GM13976 (cell line): ENCODE results near the gene ADK.

Experiments used
- DNase-seq: peaks from one replicate; pipeline ENCODE4 v3.0.0; 2012; ENCODE audit warnings: low spot score
- in situ Hi-C: fragments of 300-500 bp; cut with MboI; formaldehyde crosslinking; loops from one replicate; pipeline ENCODE4 v1.12.0; 2022; ENCODE audit warnings: low sequenced_read_pairs, mixed read lengths, inconsistent platforms; ENCODE audit not compliant: unreplicated experiment
- TF ChIP-seq, protein P1 (sequence below): IDR thresholded peaks from 2 replicates; pipeline ENCODE4 v1.5.1; 2012; ENCODE audit warnings: borderline replicate concordance, mild to moderate bottlenecking; ENCODE audit not compliant: insufficient read depth; ENCODE audit errors: extremely low read depth, missing control alignments, control extremely low read depth

Gene ADK

DNA sequence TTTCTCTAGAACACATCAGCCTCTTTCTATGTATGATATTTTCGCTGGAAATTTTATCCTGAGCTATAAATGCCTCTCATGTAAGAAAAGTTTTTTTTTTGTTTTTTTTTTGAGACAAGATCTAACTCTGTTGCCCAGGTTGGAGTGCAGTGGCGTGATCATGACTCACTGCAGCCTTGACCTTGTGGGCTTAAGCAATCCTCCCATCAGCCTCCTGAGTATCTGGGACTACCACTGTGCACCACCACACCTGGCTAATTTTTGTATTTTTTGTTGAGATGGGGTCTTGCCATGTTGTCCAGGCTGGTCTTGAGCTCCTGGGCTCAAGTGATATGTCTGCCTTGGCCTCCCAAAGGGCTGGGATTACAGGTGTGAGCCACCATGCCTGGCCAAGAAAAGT is 80.4 kb downstream of the ADK start:
- TF ChIP-seq, protein P1, sequence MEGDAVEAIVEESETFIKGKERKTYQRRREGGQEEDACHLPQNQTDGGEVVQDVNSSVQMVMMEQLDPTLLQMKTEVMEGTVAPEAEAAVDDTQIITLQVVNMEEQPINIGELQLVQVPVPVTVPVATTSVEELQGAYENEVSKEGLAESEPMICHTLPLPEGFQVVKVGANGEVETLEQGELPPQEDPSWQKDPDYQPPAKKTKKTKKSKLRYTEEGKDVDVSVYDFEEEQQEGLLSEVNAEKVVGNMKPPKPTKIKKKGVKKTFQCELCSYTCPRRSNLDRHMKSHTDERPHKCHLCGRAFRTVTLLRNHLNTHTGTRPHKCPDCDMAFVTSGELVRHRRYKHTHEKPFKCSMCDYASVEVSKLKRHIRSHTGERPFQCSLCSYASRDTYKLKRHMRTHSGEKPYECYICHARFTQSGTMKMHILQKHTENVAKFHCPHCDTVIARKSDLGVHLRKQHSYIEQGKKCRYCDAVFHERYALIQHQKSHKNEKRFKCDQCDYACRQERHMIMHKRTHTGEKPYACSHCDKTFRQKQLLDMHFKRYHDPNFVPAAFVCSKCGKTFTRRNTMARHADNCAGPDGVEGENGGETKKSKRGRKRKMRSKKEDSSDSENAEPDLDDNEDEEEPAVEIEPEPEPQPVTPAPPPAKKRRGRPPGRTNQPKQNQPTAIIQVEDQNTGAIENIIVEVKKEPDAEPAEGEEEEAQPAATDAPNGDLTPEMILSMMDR = no peak
- in situ Hi-C loops = loop anchor here (10.0 kb wide), 1 partner anchor 97 kb away; no protein-coding TSS in a partner anchor
- DNase-seq = no peak

DNA sequence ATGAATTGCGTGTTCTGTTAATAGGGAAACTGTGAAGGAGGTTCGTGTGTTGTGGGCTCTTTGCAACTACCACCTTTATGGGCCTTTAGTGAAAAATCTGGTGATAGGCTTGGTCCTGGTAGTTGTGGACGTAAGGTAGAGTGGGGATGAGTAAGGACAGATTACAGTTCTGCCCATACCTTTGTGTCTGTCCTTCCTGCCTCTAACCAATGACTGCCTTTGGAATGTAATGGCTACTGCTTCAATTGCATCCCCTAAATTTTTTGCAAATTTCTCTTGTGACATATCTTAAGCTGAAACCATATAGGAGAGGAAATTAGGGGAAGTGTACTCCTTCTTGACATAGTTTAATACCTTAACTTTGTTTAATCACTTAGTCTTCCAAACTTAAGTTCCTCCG is 82.3 kb downstream of the ADK start:
- TF ChIP-seq, protein P1 = no peak
- in situ Hi-C loops = loop anchor here (10.0 kb wide), 1 partner anchor 98 kb away; no protein-coding TSS in a partner anchor

DNA sequence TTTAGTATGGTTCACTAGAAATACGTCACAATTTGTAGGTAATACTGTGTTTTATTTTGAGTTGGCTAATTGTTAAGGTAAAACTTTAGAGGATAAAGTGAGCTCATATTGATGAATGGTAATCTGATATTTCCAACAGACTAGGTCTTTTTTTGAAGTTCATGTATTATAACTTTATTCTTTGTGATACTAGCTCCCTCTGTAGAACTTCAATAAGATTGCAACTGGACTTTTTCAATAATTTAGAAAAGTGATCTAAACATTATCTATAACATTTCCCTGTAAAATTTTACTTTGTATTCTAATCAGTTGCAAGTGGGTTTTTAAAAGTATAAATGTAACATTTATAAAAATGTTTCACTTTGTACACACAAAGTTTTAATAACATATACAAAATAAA is 83.5 kb downstream of the ADK start:
- in situ Hi-C loops = loop anchor here (10.0 kb wide), 1 partner anchor 100 kb away; no protein-coding TSS in a partner anchor
- DNase-seq = no peak
- TF ChIP-seq, protein P1 = no peak

More for the DNA sequence above, 82.3 kb downstream of the ADK start:
- DNase-seq = no peak

DNA sequence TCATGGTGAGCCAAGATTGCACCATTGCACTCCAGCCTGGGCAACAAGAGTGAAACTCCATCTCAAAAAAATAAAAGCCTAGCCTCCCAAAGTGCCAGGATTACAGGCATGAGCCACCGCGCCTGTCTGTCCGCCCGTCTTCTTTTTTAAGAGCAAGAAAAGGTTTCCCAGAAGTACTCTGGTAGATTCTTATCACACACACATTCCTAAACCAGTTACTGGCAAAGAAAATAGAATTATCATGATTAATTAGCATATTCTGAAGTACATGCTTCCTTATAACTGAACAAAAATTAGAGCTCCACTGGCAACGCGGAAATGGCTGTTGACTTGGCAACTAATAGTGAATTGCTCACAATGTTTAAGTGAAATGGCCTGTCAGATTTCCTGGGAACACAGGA is 87.0 kb downstream of the ADK start:
- in situ Hi-C loops = loop anchor here (10.0 kb wide), 1 partner anchor 103 kb away; no protein-coding TSS in a partner anchor

DNA sequence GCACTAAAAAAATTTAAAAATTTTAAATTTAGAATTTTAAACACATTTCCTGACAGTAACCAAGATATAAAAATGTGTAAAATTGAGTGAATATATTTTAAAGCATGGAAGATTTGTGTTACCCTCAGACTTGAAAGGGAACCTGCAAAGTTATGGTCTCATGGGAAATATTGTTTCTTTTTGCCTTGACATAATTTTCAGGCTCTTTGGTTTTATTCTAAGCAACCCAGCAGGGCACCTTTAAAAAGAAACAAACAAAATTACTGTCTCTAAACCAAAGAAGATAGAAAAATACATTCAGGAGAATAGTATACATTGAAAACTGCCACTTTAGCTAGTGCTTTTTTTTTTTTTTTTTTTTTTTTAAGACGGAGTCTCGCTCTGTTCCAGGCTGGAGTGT is 87.5 kb downstream of the ADK start:
- in situ Hi-C loops = loop anchor here (10.0 kb wide), 1 partner anchor 104 kb away; no protein-coding TSS in a partner anchor
- TF ChIP-seq, protein P1 = no peak
- DNase-seq = no peak

More for the DNA sequence above, 87.0 kb downstream of the ADK start:
- no peak for DNase-seq
- TF ChIP-seq, protein P1 = no peak

DNA sequence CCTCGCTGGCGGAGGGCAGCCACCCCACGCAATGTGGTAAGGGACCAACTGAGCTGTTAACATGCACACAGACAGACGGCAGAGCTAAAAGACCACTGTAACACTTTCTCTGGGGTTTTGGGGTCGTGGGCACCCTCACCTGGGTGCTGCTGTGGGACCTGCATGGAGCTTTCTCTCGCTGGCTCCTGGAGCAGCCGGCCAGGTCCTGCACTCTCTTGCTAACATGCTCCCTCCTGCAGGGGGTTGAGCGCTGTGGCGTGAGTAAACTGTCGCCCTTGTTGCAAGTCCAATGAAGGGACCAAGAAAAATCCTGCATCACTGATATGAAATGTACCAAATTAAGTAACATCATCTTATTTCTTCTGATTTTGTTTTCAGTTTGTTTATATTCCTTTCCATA is 92.0 kb downstream of the ADK start:
- TF ChIP-seq, protein P1 = no peak
- in situ Hi-C loops = no loop called here

More for the DNA sequence above, 92.0 kb downstream of the ADK start:
- DNase-seq = no peak
